Panc1 (cell line): Measurements from ENCODE around the gene MCF2. TPM values are rescaled to one million over a fixed set of nuclear protein-coding genes. Genes with fewer than 3 reads are reported as not detected.
A peak's percentile ranks its signal among the peaks of the same experiment; 100 is the strongest.
"Not testable (repeated sequence)": the region's sequence is repeated elsewhere in the genome, so short reads cannot be mapped to it uniquely, and the experiment has no call there.

ENCODE experiments used
- ATAC-seq: fragments of 200-7000 bp; cut with Tn5 transposase; 2 replicates; pipeline ENCODE4 v1.9.1; 2020; ENCODE audit warnings: mild to moderate bottlenecking, moderate library complexity
- BruUV-seq: library from RNA; stranded (reverse); fragments of 400-500 nt; replicated peaks from 2 replicates; lab custom pipeline; 2021; lab: Mats Ljungman, UMichigan
- CTCF ChIA-PET: fragments of 300-600 bp; sonication (Branson Sonifier 250); formaldehyde crosslinking; loops from one replicate; lab custom pipeline; 2022; ENCODE audit warnings: antibody characterized with exemption; lab: Charles Lee
- POLR2A ChIA-PET: fragments of 300-600 bp; sonication (Branson Sonifier 250); formaldehyde crosslinking; loops from one replicate; lab custom pipeline; 2022; ENCODE audit warnings: antibody characterized with exemption; lab: Charles Lee
- DNase-seq: peaks from one replicate; pipeline ENCODE4 v3.0.0-alpha.2; 2010; ENCODE audit warnings: low read depth, low spot score
- H3K27ac ChIP-seq: 2 replicates; pipeline ENCODE4 v1.5.1; 2011; ENCODE audit warnings: mild to moderate bottlenecking, low read length, inconsistent platforms
- H3K27me3 ChIP-seq: fragments of 200-500 bp; sonication (Bioruptor generic); 2 replicates; pipeline ENCODE4 v1.6.0; 2014; ENCODE audit warnings: low read length, inconsistent platforms; ENCODE audit not compliant: control insufficient read depth, insufficient read depth
- H3K36me3 ChIP-seq: fragments of 200-500 bp; sonication (Bioruptor generic); 2 replicates; pipeline ENCODE4 v1.5.1; 2014; ENCODE audit warnings: inconsistent platforms, mild to moderate bottlenecking, low read length, moderate library complexity; ENCODE audit not compliant: control insufficient read depth, insufficient read depth
- H3K4me1 ChIP-seq: 2 replicates; pipeline ENCODE4 v1.5.1; 2011; ENCODE audit warnings: inconsistent platforms, mild to moderate bottlenecking, low read length, moderate library complexity; ENCODE audit not compliant: control insufficient read depth, insufficient read depth
- H3K4me3 ChIP-seq, 2 experiments: 2 replicates each; pipeline ENCODE4 v1.5.1; 2011 to 2012; ENCODE audit warnings: low read depth in 2 of 2, low read length in 2 of 2, mild to moderate bottlenecking in 2 of 2, inconsistent platforms in 1 of 2, moderate library complexity in 1 of 2
- H3K9me3 ChIP-seq: fragments of 200-500 bp; sonication (Bioruptor generic); 2 replicates; pipeline ENCODE4 v1.5.1; 2014; ENCODE audit warnings: low read depth, mild to moderate bottlenecking, inconsistent platforms, low read length, moderate library complexity; ENCODE audit not compliant: control insufficient read depth, insufficient read depth
- POLR2AphosphoS5 ChIP-seq: IDR thresholded peaks from 2 replicates; pipeline ENCODE4 v1.6.1; 2012; ENCODE audit warnings: mild to moderate bottlenecking, low read depth, low read length, moderate library complexity
- SIN3A ChIP-seq: IDR thresholded peaks from 2 replicates; pipeline ENCODE4 v1.6.1; 2012; ENCODE audit warnings: low read depth, mild to moderate bottlenecking, low read length, moderate library complexity, borderline replicate concordance; ENCODE audit not compliant: insufficient read depth
- TCF7L2 ChIP-seq: IDR thresholded peaks from 2 replicates; pipeline ENCODE4 v1.6.1; 2011; ENCODE audit warnings: mild to moderate bottlenecking, low read depth, low read length, inconsistent platforms
- in situ Hi-C: cut with HindIII; loops from 2 replicates; pipeline ENCODE4 v1.10.0; 2016; ENCODE audit warnings: low sequenced_read_pairs, low pct_unique_long_range_greater_than_20kb
- intact Hi-C: fragments of 100-400 bp; cut with micrococcal nuclease; formaldehyde crosslinking; loops from one replicate; pipeline ENCODE4 v1.10.0; 2022; ENCODE audit not compliant: unreplicated experiment
- total RNA-seq: library from RNA; stranded (reverse); gene quantifications from one replicate; pipeline ENCODE4 v1.2.1, GENCODE V29; 2021; ENCODE audit not compliant: unreplicated experiment
- TF ChIP-seq, protein P1 (sequence below): fragments of 450-650 bp; IDR thresholded peaks from 2 replicates; pipeline ENCODE4 v1.5.1; 2017; ENCODE audit warnings: mild to moderate bottlenecking
- TF ChIP-seq, protein P2 (sequence below), 2 experiments: IDR thresholded peaks; 2 replicates each; pipeline ENCODE4 v1.6.1; 2011 to 2012; ENCODE audit warnings: low read depth in 2 of 2, control low read depth in 1 of 2, low read length in 1 of 2, mild to moderate bottlenecking in 1 of 2, moderate library complexity in 1 of 2; ENCODE audit not compliant: insufficient read depth in 1 of 2

The MCF2 gene
- total RNA-seq, 1 experiment from 2014 or later, result 0.31 TPM

- TF ChIP-seq, protein P1, sequence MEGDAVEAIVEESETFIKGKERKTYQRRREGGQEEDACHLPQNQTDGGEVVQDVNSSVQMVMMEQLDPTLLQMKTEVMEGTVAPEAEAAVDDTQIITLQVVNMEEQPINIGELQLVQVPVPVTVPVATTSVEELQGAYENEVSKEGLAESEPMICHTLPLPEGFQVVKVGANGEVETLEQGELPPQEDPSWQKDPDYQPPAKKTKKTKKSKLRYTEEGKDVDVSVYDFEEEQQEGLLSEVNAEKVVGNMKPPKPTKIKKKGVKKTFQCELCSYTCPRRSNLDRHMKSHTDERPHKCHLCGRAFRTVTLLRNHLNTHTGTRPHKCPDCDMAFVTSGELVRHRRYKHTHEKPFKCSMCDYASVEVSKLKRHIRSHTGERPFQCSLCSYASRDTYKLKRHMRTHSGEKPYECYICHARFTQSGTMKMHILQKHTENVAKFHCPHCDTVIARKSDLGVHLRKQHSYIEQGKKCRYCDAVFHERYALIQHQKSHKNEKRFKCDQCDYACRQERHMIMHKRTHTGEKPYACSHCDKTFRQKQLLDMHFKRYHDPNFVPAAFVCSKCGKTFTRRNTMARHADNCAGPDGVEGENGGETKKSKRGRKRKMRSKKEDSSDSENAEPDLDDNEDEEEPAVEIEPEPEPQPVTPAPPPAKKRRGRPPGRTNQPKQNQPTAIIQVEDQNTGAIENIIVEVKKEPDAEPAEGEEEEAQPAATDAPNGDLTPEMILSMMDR, result no peak
- TF ChIP-seq, protein P2, sequence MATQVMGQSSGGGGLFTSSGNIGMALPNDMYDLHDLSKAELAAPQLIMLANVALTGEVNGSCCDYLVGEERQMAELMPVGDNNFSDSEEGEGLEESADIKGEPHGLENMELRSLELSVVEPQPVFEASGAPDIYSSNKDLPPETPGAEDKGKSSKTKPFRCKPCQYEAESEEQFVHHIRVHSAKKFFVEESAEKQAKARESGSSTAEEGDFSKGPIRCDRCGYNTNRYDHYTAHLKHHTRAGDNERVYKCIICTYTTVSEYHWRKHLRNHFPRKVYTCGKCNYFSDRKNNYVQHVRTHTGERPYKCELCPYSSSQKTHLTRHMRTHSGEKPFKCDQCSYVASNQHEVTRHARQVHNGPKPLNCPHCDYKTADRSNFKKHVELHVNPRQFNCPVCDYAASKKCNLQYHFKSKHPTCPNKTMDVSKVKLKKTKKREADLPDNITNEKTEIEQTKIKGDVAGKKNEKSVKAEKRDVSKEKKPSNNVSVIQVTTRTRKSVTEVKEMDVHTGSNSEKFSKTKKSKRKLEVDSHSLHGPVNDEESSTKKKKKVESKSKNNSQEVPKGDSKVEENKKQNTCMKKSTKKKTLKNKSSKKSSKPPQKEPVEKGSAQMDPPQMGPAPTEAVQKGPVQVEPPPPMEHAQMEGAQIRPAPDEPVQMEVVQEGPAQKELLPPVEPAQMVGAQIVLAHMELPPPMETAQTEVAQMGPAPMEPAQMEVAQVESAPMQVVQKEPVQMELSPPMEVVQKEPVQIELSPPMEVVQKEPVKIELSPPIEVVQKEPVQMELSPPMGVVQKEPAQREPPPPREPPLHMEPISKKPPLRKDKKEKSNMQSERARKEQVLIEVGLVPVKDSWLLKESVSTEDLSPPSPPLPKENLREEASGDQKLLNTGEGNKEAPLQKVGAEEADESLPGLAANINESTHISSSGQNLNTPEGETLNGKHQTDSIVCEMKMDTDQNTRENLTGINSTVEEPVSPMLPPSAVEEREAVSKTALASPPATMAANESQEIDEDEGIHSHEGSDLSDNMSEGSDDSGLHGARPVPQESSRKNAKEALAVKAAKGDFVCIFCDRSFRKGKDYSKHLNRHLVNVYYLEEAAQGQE (IDR thresholded peaks at IDR 0.05; ENCODE audit: insufficient read depth in 1 of 2, low read depth in 2 of 2, low read length in 1 of 2), result no peak
- TF ChIP-seq TCF7L2 (no peak), SIN3A (no peak), POLR2AphosphoS5 (no peak)
- Histone ChIP-seq H3K4me3 (peak overlapping the region; percentile 43 to 62), H3K36me3 (no peaks in the 10 kb centered on the region), H3K9me3 (no peaks in the 10 kb centered on the region), H3K27me3 (peaks cover 10% of the 10 kb centered on the region), H3K4me1 (no peaks in the 10 kb centered on the region), H3K27ac (no peak overlapping the region)
- intact Hi-C loops (no loop called here), in situ Hi-C loops (no loop called here)
- ATAC-seq (peak; percentile 69), DNase-seq (no peak)
- POLR2A ChIA-PET, result no interaction called here
- CTCF ChIA-PET, result no interaction called here
- BruUV-seq, result no TSS peak
Observed at GRCh38 chrX:139691843-139692505, 16.0 kb downstream of the MCF2 start.

GRCh38 chrX:139691493-139691842, 16.5 kb downstream of the MCF2 start:
- ChIA-PET CTCF (no interaction called here), POLR2A (no interaction called here)
- peaks cover 10% of the 10 kb centered on the region for H3K27me3 ChIP-seq
- no TSS peak for BruUV-seq
- no peaks in the 10 kb centered on the region for H3K9me3 ChIP-seq
- no peak for DNase-seq
- no peak overlapping the region for H3K27ac ChIP-seq
- intact Hi-C loops, result no loop called here
- no peaks in the 10 kb centered on the region for H3K4me1 ChIP-seq
- TF ChIP-seq TCF7L2 (no peak), SIN3A (no peak), POLR2AphosphoS5 (no peak)
- TF ChIP-seq, protein P2 (IDR thresholded peaks at IDR 0.05; ENCODE audit: insufficient read depth in 1 of 2, low read depth in 2 of 2, low read length in 1 of 2), result no peak
- TF ChIP-seq, protein P1, result no peak
- H3K4me3 ChIP-seq, result peak overlapping the region; percentile 43 to 62
- in situ Hi-C loops, result no loop called here
- H3K36me3 ChIP-seq, result no peaks in the 10 kb centered on the region
- peak; percentile 44 for ATAC-seq

GRCh38 chrX:139685175-139685574, 22.8 kb downstream of the MCF2 start:
- DNase-seq, intact Hi-C loops, ATAC-seq, BruUV-seq, H3K36me3 ChIP-seq, H3K27ac ChIP-seq, H3K9me3 ChIP-seq, H3K4me3 ChIP-seq, POLR2A ChIA-PET, CTCF ChIA-PET, H3K27me3 ChIP-seq, in situ Hi-C loops, H3K4me1 ChIP-seq: not testable (repeated sequence)
